Inflammatory macrophage treated with lipopolysaccharide for 1 hour (primary cell): Measurements from ENCODE around the gene CBX3.
"Not testable (repeated sequence)": the region's sequence is repeated elsewhere in the genome, so short reads cannot be mapped to it uniquely, and the experiment has no call there.

Experiments
- DNase-seq, 2 donors: peaks; one replicate each; pipeline ENCODE4 v3.0.0-alpha.2; 2020 to 2022

CBX3 gene

DNA sequence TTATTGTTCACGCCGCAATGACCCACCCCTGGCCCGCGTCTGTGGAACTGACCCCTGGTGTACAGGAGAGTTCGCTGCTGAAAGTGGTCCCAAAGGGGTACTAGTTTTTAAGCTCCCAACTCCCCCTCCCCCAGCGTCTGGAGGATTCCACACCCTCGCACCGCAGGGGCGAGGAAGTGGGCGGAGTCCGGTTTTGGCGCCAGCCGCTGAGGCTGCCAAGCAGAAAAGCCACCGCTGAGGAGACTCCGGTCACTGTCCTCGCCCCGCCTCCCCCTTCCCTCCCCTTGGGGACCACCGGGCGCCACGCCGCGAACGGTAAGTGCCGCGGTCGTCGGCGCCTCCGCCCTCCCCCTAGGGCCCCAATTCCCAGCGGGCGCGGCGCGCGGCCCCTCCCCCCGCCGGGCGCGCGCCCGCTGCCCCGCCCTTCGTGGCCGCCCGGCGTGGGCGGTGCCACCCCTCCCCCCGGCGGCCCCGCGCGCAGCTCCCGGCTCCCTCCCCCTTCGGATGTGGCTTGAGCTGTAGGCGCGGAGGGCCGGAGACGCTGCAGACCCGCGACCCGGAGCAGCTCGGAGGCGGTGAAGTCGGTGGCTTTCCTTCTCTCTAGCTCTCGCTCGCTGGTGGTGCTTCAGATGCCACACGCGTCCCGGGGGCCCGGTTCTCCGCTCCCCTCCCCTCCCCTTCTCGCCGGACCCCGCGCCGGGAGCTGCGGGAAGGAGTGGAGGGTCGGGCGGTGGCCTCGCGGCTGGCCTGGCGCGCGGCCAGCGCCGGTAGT, at the start of gene CBX3:
TSS of gene CBX3 (plus strand) at position 499 of the 772 bp plus-strand sequence. CDS start 1,254 bp downstream, outside the sequence.
- peak; percentile 70 to 84 for DNase-seq

DNA sequence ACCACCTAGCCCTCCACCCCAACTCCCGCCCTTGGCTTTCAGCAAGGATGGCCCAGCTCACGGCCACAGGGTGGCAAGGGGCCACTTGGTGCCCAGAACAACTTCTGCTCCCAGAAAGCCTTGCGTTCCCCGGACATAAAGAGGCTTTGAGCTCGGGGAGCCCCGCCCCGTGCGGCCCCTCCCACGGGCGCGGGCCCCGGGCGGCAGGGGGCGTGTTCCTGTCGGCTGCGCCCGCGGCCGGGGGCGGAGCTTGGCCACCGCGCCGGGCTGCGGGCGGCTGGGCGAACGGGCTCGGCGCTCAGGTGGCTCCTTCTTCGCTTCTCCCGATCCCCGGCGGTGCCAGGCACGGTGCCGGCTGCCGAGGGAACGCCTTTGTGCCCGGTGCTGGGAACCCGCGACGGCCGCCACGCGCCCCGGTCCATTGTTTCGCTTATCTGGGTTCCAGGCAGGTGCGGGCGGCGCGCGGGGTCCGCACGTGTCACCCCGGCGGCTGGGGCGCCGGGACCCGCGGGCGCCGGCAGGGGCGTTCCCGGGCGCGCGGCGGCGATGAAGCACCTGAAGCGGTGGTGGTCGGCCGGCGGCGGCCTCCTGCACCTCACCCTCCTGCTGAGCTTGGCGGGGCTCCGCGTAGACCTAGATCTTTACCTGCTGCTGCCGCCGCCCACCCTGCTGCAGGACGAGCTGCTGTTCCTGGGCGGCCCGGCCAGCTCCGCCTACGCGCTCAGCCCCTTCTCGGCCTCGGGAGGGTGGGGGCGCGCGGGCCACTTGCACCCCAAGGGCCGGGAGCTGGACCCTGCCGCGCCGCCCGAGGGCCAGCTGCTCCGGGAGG, 49.4 kb upstream of the CBX3 start, which contains the start of gene NFE2L3:
TSS of gene NFE2L3 (plus strand) at position 246 of the 829 bp plus-strand sequence. CDS start at position 547, 301 bp downstream.
- peak; percentile 79 to 91 for DNase-seq

DNA sequence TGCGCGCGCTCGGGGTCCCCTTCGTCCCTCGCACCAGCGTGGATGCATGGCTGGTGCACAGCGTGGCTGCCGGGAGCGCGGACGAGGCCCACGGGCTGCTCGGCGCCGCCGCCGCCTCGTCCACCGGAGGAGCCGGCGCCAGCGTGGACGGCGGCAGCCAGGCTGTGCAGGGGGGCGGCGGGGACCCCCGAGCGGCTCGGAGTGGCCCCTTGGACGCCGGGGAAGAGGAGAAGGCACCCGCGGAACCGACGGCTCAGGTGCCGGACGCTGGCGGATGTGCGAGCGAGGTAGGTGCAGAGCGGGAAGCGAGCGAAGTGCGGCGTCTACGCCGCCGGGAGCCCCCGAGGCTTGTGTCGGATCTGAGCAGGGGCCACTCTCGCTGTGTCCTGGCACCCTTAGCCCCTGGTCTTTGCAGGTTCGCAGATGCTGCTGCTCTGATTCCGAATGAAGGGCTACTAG, 48.7 kb upstream of the CBX3 start:
- not testable (repeated sequence) for DNase-seq

DNA sequence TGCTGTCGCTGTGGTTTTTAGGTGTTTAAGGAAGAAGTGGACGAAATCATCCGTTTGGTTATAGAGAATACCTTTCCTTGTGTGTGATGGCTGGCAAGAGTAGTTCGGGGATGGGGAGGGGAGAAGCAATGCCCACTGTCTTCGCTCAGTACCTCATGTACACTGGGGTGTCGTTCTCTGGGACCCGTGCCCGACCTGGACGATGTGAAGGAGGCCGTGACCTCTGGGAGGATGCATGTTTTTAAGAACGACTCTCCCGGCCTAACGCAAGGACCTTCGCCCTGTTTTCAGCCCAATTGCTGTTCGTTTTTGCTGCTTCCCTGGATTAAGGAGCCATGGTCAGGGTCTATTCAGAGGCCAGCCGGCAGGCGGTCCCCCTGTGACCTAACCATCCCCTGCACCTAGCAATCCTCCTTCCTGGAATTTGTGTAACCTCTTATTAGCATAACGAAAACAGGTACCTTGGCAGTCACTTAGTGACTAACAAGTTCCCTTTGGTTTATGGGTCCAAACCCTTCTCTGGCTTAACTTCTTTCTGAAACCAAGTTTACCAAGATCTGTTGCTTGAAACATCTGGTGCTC, 48.2 kb upstream of the CBX3 start:
- peak in 1 of 2 donors; percentile 13 for DNase-seq

DNA sequence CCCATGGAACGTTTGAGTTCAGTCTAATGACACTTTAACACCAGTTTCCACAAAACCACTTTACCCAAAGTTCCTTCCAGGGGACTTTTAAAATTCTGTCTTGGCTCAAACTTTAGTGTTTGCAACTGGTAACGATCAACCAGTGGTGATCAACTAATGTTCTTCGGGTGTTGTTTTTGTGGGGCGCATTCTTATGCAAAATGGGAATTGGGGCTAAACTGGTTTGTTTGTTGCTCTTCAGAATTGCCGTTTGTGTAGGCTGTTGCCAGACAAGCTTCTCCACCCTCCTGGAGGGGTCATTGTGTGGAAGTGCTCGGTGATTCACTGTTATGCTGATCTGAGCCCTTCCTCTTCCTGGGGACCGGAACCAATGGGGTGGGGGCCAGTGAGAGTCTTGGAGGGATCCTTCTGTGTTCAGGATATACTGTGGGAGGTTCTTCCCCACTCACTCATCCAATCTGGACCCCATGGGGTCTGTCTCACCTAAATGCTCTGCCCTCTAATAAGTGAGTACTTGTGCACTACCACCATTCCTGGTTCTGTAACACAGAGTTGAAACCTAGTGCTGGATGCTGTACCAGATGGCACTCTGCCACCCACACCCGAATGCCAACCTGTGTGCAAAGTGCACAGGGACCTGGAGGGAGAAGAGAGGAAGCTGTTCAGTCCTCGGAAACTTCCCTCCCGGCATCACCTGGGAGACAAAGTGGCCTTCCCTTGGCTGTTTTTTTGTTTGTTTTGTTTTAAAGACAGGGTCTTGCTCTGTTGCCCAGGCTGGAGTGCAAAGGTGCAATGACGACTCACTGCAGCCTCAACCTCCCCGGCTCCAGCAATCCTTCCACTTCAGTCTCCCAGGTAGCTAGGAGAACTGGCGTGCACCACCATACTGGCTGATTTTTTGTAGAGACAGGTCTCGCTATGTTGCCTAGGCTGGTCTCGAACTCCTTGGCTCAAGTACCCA, 47.4 kb upstream of the CBX3 start:
- DNase-seq = peak; percentile 71 to 81

DNA sequence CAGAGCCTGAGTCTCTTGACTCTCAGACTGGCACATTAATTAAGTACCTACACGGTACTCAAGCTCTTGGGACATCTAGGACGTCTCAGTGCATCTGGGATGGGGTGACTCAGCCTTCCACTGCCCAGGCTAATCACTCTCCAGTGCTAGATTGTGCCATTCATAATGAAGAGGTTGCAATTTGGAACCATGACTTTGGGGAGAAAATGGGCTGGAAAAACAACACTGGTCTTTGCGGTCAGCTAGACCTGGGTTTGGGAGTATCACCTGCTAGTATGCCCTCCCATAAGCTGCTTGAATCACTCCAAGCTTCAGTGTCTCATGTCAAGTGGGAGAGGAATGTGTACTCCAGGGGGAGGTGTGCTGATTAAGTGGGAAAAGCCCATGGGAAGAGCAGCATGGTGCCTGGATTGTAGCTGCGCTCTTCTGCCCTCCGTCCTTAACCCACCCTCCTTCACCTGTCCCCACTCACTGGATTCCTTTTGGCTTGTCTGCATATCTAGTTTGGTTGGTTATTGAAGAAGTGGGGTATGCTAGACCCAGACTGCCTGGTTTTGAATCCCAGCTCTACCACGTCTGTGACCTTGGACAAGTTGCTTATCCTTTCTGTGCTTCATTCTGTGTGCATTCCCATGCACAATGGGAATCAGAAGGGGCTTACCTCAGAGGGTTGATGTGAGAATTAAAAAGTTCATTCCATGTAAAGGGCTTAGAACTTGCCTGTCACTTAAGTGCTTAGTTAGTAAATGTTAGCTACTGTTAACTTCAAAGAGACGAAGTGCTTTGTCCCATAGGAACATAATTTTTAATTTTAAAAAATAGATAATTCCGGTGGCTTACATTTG, 45.8 kb upstream of the CBX3 start:
- DNase-seq = peak; percentile 52 to 58

DNA sequence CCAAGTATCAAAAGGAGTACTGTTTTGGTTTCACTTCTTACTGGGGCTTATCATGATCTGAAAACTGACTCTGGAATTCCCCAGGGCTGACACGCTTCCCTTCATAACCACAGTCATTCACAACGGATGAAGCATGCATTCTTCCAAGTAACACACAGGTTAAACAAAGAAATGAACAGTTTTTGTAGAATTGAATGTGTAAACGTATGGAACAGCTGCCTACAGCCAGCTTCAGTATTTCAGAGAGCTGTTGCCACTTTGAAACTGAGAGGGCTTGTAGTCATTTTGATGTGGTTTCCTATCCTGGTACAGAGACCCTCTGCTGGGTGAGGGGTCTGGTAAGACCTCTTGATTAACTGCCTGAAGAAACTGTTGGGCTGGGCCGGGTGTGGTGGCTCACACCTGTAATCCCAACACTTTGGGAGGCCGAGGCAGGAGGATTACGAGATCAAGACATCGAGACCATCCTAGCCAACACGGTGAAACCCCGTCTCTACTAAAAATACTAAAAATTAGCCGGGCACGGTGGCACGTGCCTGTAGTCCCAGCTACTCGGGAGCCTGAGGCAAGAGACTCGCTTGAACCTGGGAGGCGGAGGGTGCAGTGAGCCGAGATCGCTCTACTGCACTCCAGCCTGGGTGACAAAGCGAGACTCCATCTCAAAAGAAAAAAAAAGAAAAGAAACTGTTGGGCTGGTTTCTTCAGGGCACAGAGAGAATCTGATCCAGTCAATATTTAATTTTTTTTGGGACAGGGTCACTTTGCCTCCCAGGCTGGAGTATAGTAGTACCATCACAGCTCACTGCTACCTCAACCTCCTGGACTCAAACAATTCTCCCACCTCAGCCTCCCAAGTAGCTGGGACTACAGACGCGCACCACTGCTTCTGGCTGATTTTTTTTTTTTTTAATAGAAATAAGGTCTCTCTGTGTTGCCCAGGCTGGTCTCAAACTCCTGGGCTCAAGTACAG, 44.8 kb upstream of the CBX3 start:
- DNase-seq = peak; percentile 89 to 90

DNA sequence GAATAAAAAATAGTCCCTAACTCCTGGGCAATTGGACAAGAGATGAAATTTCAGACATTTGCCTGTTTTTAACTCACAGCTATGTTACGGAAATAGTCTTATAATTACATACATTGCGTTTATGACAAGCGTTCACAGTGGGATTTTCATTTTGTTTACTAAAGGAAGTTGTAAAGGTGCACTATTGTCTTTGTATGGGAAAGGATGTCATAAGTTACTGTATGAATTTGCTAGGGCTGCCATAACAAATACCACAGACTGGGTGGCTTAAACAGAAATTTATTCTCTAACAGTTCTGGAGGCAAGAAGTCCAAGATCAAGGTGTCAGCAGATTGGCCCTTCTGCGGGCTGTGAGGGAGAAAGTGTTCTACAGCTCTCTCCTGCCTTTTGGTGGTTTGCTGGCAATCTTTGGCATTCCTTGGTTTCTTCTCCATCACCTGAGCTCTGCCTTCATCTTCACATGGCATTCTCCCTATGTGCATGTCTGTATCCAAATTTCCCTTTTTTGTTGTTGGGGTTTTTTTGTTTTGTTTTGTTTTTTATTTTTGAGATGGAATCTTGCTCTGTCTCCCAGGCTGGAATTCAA, 43.9 kb upstream of the CBX3 start:
- DNase-seq = no peak

DNA sequence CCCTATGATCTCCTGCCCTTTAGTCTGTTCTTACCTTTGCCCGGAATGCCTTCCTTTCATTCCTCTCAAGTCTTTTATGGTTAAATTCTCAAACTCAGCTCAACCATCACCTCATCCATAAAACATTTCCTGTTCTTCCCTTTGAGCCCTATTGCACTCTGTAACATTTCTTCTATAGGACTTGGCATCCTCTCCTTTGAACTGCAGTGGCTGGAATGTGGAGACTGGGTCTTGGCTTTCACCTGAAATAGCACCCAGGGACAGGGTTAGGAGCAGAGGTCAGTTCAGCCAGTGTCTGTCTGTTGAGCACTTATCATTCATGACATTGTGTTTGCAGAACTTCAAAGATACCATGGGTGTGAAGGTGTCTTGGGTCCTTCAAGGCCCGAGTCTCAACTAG, 42.3 kb upstream of the CBX3 start:
- DNase-seq = no peak

DNA sequence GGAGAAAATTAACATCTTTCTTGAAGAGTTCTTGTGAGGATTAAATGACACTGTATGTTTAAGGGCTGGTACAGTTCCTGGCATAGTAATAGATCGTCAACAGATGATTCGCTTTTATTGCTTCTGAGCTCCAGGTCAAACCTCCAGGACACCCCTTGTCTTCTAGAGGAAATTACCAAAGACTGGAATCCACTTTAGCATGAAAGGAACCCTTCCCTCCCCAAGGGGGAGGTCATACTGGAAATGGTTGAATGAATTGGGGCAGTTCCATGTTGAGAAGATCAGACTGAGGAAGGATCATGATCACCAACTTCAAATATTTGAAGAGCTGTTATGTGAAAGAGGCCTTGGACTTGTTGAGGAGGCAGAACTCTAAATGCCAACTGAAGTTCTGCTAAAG, 40.6 kb upstream of the CBX3 start:
- DNase-seq = peak; percentile 27 to 50

DNA sequence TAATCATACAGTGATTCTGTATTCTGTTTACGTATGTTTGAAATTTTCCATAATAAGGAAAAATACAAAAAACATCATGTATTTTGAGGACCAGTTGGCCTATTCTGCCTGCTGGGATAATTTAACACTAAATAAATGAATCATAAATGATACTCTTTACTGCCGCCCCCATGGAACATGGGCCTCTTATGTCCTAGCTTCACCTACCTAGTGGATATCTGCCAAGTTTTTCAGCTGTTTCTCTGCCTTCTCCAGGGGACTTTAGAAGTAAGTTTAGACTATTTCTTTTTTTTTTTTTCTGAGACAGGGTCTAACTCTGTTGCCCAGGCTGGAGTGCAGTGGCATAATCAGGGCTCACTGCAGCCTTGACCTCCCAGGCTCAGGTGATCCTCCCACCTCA, 39.1 kb upstream of the CBX3 start:
- no peak for DNase-seq

DNA sequence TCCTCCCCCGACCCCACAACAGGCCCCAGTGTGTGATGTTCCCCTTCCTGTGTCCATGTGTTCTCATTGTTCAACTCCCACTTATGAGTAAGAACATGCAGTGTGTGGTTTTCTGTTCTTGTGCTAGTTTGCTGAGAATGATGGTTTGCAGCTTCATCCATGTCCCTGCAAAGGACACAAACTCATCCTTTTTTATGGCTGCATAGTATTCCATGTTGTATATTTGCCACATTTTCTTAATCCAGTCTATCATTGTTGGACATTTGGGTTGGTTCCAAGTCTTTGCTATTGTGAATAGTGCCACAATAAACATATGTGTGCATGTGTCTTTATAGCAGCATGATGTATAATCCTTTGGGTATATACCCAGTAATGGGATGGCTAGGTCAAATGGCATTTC, 37.7 kb upstream of the CBX3 start:
- DNase-seq = not testable (repeated sequence)

DNA sequence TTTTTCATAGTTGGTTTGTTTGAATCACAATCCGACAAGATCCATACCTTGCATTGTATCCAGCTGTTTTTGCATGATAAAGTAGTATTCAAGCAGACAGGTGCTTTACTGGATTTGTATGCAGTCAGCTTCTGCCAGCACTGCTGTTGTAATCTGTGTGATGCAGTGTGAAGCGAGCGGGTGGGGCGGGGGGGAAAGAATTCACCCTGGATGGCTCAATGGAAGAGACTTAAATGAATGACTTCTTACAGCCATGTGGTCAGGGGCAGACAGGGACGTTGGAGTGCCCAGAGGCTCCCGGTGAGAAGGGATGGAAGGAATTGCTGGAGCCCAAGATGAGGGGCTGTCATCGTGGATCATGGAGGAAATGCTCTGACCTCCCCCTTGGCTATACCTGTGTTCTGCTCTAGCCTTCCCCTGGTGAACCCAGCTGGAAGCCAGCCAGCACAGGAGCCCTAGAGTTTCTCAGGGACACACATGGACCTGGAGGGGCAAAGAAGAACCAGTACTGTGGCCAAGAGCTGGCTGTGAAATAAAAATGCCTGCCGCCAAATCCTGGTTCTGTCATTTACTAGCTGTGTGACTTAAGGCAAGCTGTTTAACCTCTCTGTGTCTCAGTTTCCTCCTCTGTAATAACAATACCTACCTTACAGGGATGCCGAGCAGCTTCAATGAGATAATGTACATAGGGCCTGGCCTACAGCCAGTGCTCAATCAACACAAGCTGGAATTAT, 35.4 kb upstream of the CBX3 start:
- DNase-seq = no peak

DNA sequence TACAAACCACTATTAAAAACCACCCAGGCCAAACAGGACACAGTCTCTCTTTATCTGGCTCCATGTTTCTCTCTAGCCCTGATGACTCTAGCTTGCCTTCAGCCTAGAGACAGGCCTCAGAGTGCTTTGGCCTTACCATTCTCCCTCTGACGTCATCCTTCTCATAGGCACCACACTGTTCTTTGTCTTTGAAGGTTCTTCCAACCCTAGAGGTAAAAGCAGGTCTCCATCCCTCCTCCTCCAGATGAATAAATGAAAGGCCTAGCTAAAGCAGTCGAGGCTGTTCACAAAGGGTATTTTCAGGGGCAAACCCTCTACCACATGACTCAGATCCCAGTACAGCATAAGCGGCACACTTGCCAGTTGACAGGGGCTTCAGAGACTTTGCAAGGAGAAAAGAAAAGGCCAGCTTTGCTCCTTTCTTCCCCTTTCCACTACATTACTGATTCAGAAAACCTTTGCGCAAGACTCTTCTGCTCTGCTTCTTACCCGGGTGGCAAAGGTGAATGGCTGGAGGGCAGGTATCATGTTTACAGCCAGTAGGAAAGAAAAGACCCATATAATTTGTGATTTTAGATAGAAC, 34.8 kb upstream of the CBX3 start:
- DNase-seq = no peak

DNA sequence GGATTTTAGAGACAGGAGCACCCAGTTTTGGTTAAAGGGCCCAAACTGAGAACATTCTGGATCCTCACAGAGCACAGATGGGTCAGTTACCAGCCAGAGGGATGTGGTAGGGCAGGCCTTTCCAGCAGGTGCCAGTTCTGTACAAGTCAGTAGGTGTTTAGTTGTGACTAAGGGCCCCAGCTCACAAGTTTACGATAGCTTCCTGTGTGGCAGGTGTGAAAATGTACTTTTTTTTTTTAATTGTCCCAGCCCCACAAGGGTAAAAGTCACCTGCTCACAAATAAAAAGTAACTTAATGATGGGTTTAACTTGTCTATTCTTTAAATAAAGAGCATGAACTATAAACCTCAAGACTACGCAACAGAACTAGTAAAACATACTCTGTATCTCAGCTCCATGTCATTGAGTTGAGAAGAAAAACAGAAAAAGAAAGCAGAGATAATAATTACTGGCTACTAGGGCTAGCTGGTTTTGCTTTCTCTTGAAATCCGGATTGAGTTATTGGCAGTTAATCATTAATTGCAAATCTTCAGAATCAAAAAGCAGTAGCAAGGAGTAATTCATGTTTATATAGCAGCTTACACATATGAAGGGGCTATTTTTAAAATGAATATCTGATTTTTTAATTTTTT, 34.1 kb upstream of the CBX3 start:
- DNase-seq = no peak

DNA sequence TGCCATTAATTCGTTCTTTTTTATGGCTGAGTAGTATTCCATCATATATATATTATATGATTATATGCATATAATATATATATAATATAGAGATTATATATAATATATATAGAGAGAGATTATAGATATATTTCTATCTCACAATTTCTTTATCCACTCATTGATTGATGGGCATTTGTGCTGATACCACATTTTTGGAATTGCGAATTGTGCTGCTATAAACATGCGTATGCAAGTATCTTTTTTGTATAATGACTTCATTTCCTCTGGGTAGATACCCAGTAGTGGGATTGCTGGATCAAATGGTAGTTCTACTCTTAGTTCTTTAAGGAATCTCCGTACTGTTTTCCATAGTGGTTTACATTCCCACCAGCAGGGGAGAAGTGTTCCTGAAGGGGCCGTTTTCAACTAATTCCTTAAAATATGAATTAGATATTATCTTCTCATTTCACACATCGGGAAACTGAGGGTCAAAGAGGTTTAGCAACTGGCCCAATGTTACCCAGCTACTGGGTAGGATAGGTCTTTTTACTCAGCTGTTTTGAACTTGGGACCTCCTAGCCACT, 33.0 kb upstream of the CBX3 start:
- DNase-seq = no peak

DNA sequence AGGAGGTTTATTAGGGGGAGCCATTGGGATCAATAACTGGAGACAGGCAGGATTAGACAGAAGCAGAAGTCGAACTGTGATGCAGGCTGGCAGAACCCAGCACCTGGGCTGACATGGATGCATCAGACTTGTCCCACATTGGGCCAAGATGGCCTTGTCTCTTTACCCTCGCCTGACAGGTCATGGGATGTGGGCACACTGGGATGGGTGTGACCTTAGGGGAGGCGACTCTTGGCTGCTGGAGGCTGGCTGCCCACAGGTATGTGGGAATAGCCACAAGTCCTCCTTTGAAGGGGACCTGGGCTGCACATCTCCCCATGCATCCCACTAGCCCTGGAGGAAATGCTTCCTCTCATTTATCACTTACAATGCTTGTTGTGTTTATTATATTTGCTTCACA, 32.3 kb upstream of the CBX3 start:
- no peak for DNase-seq

DNA sequence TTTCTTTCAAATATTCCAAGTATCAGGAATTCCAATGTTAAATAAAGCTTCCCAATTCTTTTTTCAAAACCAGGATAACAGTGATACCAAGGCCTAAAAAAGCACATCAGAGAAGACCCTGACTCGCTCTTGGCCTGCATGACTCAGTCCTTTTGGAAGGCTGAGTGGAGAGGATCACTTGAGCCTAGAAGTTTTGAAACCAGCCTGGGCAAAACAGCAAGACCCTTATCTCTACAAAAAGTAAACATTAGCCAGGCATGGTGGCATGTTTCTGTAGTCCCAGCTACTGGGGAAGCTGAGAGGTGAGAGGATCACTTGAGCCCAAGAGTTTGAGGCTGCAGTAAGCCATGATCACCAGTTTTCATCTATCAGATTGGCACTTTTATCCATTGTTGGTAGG, 30.9 kb upstream of the CBX3 start:
- DNase-seq = no peak
